Measurements from ENCODE around the gene SF3B2. TPM values are rescaled to one million over a fixed set of nuclear protein-coding genes. Genes with fewer than 3 reads are reported as not detected.

SF3B2 gene
- total RNA-seq, 2 donors from 2014 or later = 209 to 254 TPM

DNA sequence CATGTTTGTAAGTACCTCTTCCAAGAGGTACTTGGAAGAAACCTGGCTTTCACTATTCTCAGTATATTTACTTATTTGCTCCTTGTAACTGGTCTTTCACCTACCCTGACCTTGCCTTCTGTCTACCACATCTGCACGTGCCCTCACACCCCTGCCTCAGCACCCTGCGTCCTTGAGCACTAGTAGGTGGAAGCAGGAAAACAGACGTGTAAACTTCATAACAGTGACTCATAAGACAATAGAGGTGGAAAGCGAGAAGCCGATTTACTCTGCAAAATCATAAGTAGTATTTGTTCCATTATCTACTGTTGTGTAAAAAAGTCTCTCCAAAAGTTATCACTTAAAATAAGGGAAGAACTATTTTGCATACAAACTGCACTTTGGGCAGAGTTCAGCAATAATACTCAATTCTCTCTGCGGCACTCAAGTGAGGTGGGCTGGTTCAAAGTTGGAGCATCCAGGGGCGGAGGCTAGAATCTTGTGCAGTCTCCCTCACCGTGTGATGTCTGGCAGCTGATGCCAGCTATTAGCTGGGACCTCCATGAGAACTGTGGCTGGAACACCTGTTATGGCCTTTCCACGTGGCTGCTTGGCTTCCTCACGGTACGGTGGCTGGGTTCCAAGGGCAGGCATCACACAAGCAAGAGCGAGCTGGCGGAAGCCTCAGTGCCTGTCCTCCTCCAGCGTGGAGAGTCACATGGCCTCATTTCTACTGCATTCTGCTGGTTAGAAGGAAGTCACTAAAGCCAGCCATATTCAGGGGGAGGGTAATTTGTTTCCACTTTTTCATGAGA lies 48.3 kb downstream of the SF3B2 start:
- H3K36me3 ChIP-seq (ENCODE audit: control insufficient read depth, insufficient read depth, low read length) = no peaks in the 10 kb centered on the region
- H3K9ac ChIP-seq (ENCODE audit: extremely low read depth, low read length, poor library complexity, severe bottlenecking) = no peak overlapping the region
- H3K27ac Mint-ChIP-seq = no peak overlapping the region
- H3K4me1 Mint-ChIP-seq = peaks cover 9% of the 10 kb centered on the region
- H3K36me3 Mint-ChIP-seq (ENCODE audit: low read depth) = peaks cover 7% of the 10 kb centered on the region
- no peaks in the 10 kb centered on the region for H3K27me3 ChIP-seq (ENCODE audit: control insufficient read depth, insufficient read depth, low read length, poor library complexity, severe bottlenecking)
- no peak overlapping the region for H3K4me3 ChIP-seq (ENCODE audit: low read length)
- no peaks in the 10 kb centered on the region for H3K9me3 Mint-ChIP-seq
- no peak for DNase-seq
- no peak overlapping the region for H3K4me3 Mint-ChIP-seq
- H3K27ac ChIP-seq (ENCODE audit: low read depth, low read length) = no peak overlapping the region
- no peaks in the 10 kb centered on the region for H3K9me3 ChIP-seq (ENCODE audit: control insufficient read depth, low read length)
- H3K27me3 Mint-ChIP-seq (ENCODE audit: insufficient read depth) = no peaks in the 10 kb centered on the region
- no peaks in the 10 kb centered on the region for H3K4me1 ChIP-seq (ENCODE audit: control insufficient read depth, insufficient read depth, low read length)
- 93 to 94% methylated on average over 11 to 14 of the region's 14 CpGs for whole genome bisulfite sequencing, 2 experiments (ENCODE audit: insufficient coverage in 1 of 2, insufficient read length in 1 of 2)
- TF ChIP-seq, protein P1, sequence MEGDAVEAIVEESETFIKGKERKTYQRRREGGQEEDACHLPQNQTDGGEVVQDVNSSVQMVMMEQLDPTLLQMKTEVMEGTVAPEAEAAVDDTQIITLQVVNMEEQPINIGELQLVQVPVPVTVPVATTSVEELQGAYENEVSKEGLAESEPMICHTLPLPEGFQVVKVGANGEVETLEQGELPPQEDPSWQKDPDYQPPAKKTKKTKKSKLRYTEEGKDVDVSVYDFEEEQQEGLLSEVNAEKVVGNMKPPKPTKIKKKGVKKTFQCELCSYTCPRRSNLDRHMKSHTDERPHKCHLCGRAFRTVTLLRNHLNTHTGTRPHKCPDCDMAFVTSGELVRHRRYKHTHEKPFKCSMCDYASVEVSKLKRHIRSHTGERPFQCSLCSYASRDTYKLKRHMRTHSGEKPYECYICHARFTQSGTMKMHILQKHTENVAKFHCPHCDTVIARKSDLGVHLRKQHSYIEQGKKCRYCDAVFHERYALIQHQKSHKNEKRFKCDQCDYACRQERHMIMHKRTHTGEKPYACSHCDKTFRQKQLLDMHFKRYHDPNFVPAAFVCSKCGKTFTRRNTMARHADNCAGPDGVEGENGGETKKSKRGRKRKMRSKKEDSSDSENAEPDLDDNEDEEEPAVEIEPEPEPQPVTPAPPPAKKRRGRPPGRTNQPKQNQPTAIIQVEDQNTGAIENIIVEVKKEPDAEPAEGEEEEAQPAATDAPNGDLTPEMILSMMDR (conservative IDR thresholded peaks at IDR 0.05) = no peak

DNA sequence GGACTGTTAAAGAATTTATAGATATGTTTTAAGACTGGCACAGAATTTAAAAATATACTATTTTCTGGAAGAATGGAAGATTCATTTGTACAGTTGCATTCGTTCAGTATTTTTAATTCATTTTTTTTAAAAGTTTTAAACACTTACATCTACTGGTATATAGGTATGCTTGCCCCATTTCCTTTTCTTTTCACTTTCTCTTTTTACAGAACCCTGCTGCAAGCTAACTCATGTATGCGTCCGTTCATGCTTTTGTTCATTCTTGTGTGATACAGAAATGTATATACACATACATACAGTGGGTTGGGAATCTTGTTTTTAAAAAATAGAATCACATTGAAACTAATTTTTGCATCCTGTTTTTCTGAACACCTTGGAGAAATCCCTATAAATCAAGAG lies 48.9 kb downstream of the SF3B2 start:
- Histone ChIP-seq H3K4me1 (ENCODE audit: control insufficient read depth, insufficient read depth, low read length) (no peaks in the 10 kb centered on the region), H3K9me3 (ENCODE audit: control insufficient read depth, low read length) (no peaks in the 10 kb centered on the region), H3K9ac (ENCODE audit: extremely low read depth, low read length, poor library complexity, severe bottlenecking) (no peak overlapping the region), H3K4me3 (ENCODE audit: low read length) (no peak overlapping the region), H3K27ac (ENCODE audit: low read depth, low read length) (no peak overlapping the region), H3K36me3 (ENCODE audit: control insufficient read depth, insufficient read depth, low read length) (no peaks in the 10 kb centered on the region), H3K27me3 (ENCODE audit: control insufficient read depth, insufficient read depth, low read length, poor library complexity, severe bottlenecking) (no peaks in the 10 kb centered on the region)
- WGBS, 2 experiments (ENCODE audit: insufficient coverage in 1 of 2, insufficient read length in 1 of 2) = no CpG with 5 or more reads among the region's 3 CpGs
- Mint-ChIP-seq H3K27ac (no peak overlapping the region), H3K4me1 (peaks cover 9% of the 10 kb centered on the region), H3K27me3 (ENCODE audit: insufficient read depth) (no peaks in the 10 kb centered on the region), H3K9me3 (no peaks in the 10 kb centered on the region), H3K4me3 (no peak overlapping the region), H3K36me3 (ENCODE audit: low read depth) (peaks cover 7% of the 10 kb centered on the region)
- TF ChIP-seq, protein P1 (conservative IDR thresholded peaks at IDR 0.05) = no peak
- no peak for DNase-seq

DNA sequence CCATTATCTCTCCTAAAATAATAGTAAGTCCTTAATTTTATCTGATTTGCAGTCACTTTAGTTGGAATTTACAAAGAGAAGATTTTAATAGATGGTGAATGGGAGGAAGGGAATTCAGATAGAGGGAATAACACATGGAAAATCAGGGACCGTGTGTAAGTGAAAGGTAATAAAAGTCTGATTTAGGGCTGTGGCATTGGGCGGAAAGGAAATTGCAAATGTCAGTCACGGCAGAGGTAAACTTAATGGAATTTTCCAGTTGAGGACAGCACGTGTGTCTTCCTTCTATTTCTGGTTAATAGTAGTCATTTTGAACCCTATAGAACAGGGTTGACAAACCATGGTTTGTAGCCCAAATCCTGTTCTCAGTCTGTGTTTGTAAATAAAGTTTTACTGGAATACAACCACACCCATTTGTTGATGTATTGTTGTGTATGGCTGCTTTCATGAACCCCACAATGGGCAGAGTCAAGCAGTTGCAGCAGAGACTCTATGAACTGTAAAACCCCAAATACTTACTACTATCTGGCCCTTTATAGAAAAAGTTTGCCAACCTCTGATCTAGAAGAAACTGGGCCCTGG lies 52.0 kb downstream of the SF3B2 start:
- H3K4me3 ChIP-seq (ENCODE audit: low read length) = no peak overlapping the region
- TF ChIP-seq, protein P1 (conservative IDR thresholded peaks at IDR 0.05) = no peak

More for the DNA sequence above, 52.0 kb downstream of the SF3B2 start:
- no peaks in the 10 kb centered on the region for H3K36me3 ChIP-seq (ENCODE audit: control insufficient read depth, insufficient read depth, low read length)
- no peak overlapping the region for H3K9ac ChIP-seq (ENCODE audit: extremely low read depth, low read length, poor library complexity, severe bottlenecking)
- Mint-ChIP-seq H3K4me1 (peaks cover 19% of the 10 kb centered on the region), H3K27me3 (ENCODE audit: insufficient read depth) (no peaks in the 10 kb centered on the region), H3K27ac (no peak overlapping the region), H3K4me3 (no peak overlapping the region), H3K9me3 (no peaks in the 10 kb centered on the region), H3K36me3 (ENCODE audit: low read depth) (peaks cover 3% of the 10 kb centered on the region)
- DNase-seq = no peak
- WGBS, 2 experiments (ENCODE audit: insufficient coverage in 1 of 2, insufficient read length in 1 of 2) = 94 to 100% methylated on average over 4 of the region's 4 CpGs
- no peak overlapping the region for H3K27ac ChIP-seq (ENCODE audit: low read depth, low read length)
- H3K4me1 ChIP-seq (ENCODE audit: control insufficient read depth, insufficient read depth, low read length) = no peaks in the 10 kb centered on the region
- H3K9me3 ChIP-seq (ENCODE audit: control insufficient read depth, low read length) = no peaks in the 10 kb centered on the region
- no peaks in the 10 kb centered on the region for H3K27me3 ChIP-seq (ENCODE audit: control insufficient read depth, insufficient read depth, low read length, poor library complexity, severe bottlenecking)
